ENCODE measurements around the gene PGLYRP1. TPM values are rescaled to one million over a fixed set of nuclear protein-coding genes. Genes with fewer than 3 reads are reported as not detected.

Gene PGLYRP1
- total RNA-seq, 1 donor from 2014 or later = not detected

GRCh38 chr19:45995715-45996385, 27.0 kb downstream of the PGLYRP1 start:
- DNase-seq (ENCODE audit: low read depth) (peak; percentile 51), FAIRE-seq (no peak)
- Histone ChIP-seq H3K4me2 (ENCODE audit: low read length) (peak overlapping the region; percentile 89), H3K9me3 (ENCODE audit: insufficient read depth, low read depth, low read length) (no peaks in the 10 kb centered on the region), H3K4me3 (ENCODE audit: insufficient read depth, low read depth, low read length) (peak overlapping the region; percentile 98), H4K20me1 (ENCODE audit: insufficient read depth, low read length) (peaks cover 33% of the 10 kb centered on the region), H3K79me2 (ENCODE audit: insufficient read depth, low read length) (peaks cover 24% of the 10 kb centered on the region), H3K27me3 (ENCODE audit: insufficient read depth, low read length) (no peaks in the 10 kb centered on the region), H3K36me3 (ENCODE audit: insufficient read depth, low read length) (no peaks in the 10 kb centered on the region), H3K27ac (ENCODE audit: low read depth, low read length) (peak overlapping the region; percentile 66), H3K9ac (ENCODE audit: low read length) (peak overlapping the region; percentile 96), H3K4me1 (ENCODE audit: insufficient read depth, low read length) (peaks cover 8% of the 10 kb centered on the region), H2AFZ (ENCODE audit: low read depth, low read length) (peak overlapping the region; percentile 75)
- Mint-ChIP-seq H3K27me3 (ENCODE audit: low read depth, unreplicated experiment) (no peaks in the 10 kb centered on the region), H3K4me1 (ENCODE audit: low read depth, unreplicated experiment) (peaks cover 20% of the 10 kb centered on the region), H3K4me3 (ENCODE audit: unreplicated experiment) (no peak overlapping the region), H3K36me3 (ENCODE audit: low read depth, unreplicated experiment) (peaks cover 8% of the 10 kb centered on the region), H3K9me3 (ENCODE audit: unreplicated experiment) (no peaks in the 10 kb centered on the region), H3K27ac (ENCODE audit: unreplicated experiment) (no peak overlapping the region)
- no peak for TF ChIP-seq EZH2 (IDR thresholded peaks at IDR 0.05; ENCODE audit: insufficient read depth, low read length)
- no peak for TF ChIP-seq CTCF (IDR thresholded peaks at IDR 0.05; ENCODE audit: insufficient read depth, low read depth, low read length)

- Histone ChIP-seq H3K27me3 (ENCODE audit: insufficient read depth, low read length) (no peaks in the 10 kb centered on the region), H4K20me1 (ENCODE audit: insufficient read depth, low read length) (peaks cover 28% of the 10 kb centered on the region), H3K79me2 (ENCODE audit: insufficient read depth, low read length) (peaks cover 20% of the 10 kb centered on the region), H3K9ac (ENCODE audit: low read length) (peak within 1 kb of the TSS; percentile 96), H3K4me2 (ENCODE audit: low read length) (peak within 1 kb of the TSS; percentile 89), H3K4me3 (ENCODE audit: insufficient read depth, low read depth, low read length) (peak within 1 kb of the TSS; percentile 98), H3K4me1 (ENCODE audit: insufficient read depth, low read length) (peaks cover 6% of the 10 kb centered on the region), H3K36me3 (ENCODE audit: insufficient read depth, low read length) (no peaks in the 10 kb centered on the region), H2AFZ (ENCODE audit: low read depth, low read length) (peak within 1 kb of the TSS; percentile 75), H3K9me3 (ENCODE audit: insufficient read depth, low read depth, low read length) (no peaks in the 10 kb centered on the region), H3K27ac (ENCODE audit: low read depth, low read length) (peak within 1 kb of the TSS; percentile 66)
- no peak within 1 kb of the TSS for H3K27ac Mint-ChIP-seq (ENCODE audit: unreplicated experiment)
- TF ChIP-seq EZH2 (IDR thresholded peaks at IDR 0.05; ENCODE audit: insufficient read depth, low read length) = no peak
- no peak for TF ChIP-seq CTCF (IDR thresholded peaks at IDR 0.05; ENCODE audit: insufficient read depth, low read depth, low read length)
- FAIRE-seq (peak; percentile 86), DNase-seq (ENCODE audit: low read depth) (peak; percentile 98)
- H3K4me3 Mint-ChIP-seq (ENCODE audit: unreplicated experiment) = no peak within 1 kb of the TSS
- H3K27me3 Mint-ChIP-seq (ENCODE audit: low read depth, unreplicated experiment) = peaks cover 4% of the 10 kb centered on the region
- H3K36me3 Mint-ChIP-seq (ENCODE audit: low read depth, unreplicated experiment) = peaks cover 6% of the 10 kb centered on the region
- H3K9me3 Mint-ChIP-seq (ENCODE audit: unreplicated experiment) = no peaks in the 10 kb centered on the region
- H3K4me1 Mint-ChIP-seq (ENCODE audit: low read depth, unreplicated experiment) = peaks cover 14% of the 10 kb centered on the region
Observed at GRCh38 chr19:45994998-45995714, 27.7 kb downstream of the PGLYRP1 start, which contains the start of gene CCDC61. TSS of gene CCDC61 (plus strand) at chr19:45995467. CDS start at chr19:46003019, 7,552 bp downstream.

Data from astrocyte (in vitro differentiated cells and primary cell).